Cardiac fibroblast (primary cell): ENCODE measurements around the gene KIF13A.
A peak's percentile ranks its signal among the peaks of the same experiment; 100 is the strongest.

ENCODE experiments used
- DNase-seq, 2 donors: peaks; one replicate each; pipeline versions ENCODE4 v3.0.0 to v3.0.0-alpha.2; 2010; ENCODE audit warnings: low read depth in 2 of 2
- H3K4me3 ChIP-seq, 2 donors: replicated peaks in 1 of 2; 1 replicate in 1 of 2; 2 replicates in 1 of 2; pipeline ENCODE4 v1.5.1; 2011; ENCODE audit warnings: low read depth in 2 of 2, low read length in 2 of 2, mild to moderate bottlenecking in 2 of 2, moderate library complexity in 1 of 2
- TF ChIP-seq, protein P1 (sequence below): IDR thresholded peaks from one replicate; pipeline ENCODE4 v1.5.1; 2011; ENCODE audit warnings: low read depth, mild to moderate bottlenecking, low read length, inconsistent platforms

Gene KIF13A

DNA sequence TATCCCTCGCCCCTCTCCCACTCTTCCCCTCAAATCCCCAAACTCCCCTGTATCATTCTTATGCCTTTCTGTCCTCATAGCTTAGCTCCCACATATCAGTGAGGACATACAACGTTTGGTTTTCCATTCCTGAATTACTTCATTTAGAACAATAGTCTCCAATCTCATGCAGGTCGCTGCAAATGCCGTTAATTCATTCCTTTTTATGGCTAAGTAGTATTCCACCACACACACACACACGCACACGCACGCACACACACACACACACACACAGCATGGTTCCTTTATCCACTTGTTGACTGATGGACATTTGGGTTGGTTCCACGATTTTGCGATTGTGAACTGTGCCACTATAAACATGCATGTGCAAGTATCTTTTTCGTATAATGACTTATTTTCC lies 112.7 kb downstream of the KIF13A start:
- TF ChIP-seq, protein P1, sequence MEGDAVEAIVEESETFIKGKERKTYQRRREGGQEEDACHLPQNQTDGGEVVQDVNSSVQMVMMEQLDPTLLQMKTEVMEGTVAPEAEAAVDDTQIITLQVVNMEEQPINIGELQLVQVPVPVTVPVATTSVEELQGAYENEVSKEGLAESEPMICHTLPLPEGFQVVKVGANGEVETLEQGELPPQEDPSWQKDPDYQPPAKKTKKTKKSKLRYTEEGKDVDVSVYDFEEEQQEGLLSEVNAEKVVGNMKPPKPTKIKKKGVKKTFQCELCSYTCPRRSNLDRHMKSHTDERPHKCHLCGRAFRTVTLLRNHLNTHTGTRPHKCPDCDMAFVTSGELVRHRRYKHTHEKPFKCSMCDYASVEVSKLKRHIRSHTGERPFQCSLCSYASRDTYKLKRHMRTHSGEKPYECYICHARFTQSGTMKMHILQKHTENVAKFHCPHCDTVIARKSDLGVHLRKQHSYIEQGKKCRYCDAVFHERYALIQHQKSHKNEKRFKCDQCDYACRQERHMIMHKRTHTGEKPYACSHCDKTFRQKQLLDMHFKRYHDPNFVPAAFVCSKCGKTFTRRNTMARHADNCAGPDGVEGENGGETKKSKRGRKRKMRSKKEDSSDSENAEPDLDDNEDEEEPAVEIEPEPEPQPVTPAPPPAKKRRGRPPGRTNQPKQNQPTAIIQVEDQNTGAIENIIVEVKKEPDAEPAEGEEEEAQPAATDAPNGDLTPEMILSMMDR: no peak
- no peak for DNase-seq
- H3K4me3 ChIP-seq: no peak overlapping the region

DNA sequence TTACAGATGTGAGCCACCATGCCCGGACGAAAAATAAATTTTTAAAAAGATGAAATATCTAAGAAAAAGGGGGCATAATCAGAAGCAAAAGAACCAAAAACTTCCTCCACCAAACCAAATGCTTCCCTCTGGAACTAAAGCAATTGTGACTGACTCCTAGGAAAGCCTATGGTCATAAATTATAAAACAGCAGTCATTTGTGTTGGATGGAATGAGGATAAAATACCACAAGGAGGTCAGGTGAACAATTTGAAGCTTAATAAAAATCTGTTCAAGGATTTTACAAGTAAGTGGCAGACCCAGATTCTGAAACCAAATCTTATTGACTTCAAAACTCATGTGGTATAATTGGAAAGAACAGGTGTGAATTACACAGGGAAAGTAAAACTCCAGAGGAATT lies 114.5 kb downstream of the KIF13A start:
- no peak overlapping the region for H3K4me3 ChIP-seq
- no peak for DNase-seq
- TF ChIP-seq, protein P1: no peak

DNA sequence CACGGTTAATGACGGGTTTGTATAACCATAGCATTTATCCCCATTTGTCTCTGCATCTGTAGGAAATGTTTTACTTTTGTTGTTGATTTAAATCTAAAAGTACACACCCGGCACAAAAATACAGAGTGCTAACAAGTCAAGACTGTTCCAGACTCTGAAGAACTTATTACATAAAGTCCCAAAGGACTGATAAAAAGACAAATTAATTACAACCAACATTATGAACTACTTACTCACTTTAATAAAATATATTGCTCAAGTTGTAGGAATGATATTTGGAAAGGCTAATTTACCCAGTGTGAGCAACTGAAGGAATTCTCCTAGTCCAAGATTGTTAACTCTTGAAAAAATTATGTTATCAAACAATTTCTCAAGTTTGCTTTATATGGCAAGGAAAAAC lies 115.6 kb downstream of the KIF13A start:
- TF ChIP-seq, protein P1: no peak
- H3K4me3 ChIP-seq: no peak overlapping the region
- DNase-seq: no peak

DNA sequence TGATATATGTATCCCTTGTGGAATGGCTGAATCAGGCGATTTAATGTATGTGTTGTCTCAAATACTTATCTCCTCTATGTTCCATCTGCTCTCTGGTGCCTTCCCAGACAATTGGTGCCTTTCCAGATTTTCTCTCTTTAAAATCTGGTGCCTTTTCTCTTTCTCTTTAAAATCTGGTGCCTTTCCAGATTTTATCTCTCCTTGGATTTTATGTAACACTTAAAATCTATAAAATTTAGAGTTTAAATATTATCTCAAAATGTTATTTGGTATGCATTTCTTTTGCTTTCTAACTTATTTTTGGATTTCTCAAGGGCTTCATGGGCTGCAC lies 116.3 kb downstream of the KIF13A start:
- no peak for DNase-seq
- TF ChIP-seq, protein P1: no peak
- no peak overlapping the region for H3K4me3 ChIP-seq

DNA sequence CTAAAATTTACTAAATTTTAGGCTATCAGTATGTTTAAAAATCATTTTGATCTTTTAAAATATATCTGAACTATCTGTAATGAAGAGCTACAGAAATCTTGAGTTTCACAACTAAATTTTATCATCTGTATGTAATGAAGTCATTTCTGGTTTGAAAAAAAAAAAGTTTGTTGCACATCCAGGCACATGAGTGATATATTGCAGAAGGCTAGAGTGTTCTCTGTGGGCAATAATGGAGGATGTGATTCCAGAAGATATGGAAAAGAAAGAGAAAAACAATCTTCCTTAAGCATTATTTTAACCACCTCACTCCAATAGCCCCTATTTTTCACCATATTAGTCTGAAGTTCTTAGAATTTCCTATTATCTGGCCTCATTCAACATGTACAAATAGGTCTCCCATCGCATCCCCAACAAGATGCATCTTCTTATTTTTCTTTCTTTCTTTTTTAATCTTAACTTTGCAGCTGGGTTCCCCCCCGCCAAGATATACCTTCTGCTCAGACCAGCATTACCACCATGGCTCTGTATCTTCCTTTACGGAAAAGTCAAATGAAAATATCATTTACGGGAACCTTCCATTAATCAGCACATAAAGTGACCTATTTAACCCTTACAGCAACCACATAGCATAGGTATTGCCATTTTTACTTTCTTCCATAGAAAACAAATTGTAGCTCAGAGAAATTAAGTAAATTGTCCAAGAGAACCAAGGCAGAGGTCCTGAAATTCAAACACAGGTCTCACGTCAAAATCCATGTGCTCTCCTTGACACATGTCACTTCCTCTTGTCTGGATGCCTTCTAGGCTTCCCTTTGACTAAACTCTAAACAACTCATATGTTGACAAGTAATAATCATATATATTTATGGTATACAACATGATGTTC lies 116.9 kb downstream of the KIF13A start:
- DNase-seq: peak in 1 of 2 donors; percentile 31
- no peak overlapping the region for H3K4me3 ChIP-seq
- TF ChIP-seq, protein P1: no peak

DNA sequence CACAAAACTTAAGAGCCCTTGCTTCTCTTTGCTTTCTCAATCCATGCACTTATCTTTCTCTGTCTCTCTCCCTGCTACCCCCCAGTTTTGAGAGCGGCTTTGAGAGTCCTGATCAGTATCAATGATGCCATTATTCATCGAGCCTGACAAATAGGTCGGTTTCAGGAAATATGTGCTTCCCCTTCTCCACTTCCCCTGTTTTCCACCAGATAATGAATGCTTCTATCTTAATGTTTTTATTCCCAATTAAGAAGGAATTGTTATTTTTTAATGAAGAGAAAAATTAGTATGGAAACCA lies 117.7 kb downstream of the KIF13A start:
- TF ChIP-seq, protein P1: no peak
- no peak for DNase-seq
- H3K4me3 ChIP-seq: no peak overlapping the region
